K562 (cell line): ENCODE measurements around the gene TRA2B. TPM values are rescaled to one million over a fixed set of nuclear protein-coding genes. Genes with fewer than 3 reads are reported as not detected.

Experiments used
- ATAC-seq: fragments of 200-7000 bp; cut with Tn5 transposase; 3 replicates; pipeline ENCODE4 v1.9.1; 2020; ENCODE audit warnings: moderate library complexity
- BruUV-seq: library from RNA; stranded (reverse); fragments of 400-500 nt; replicated peaks from 2 replicates; lab custom pipeline; 2021; lab: Mats Ljungman, UMichigan
- CTCF ChIA-PET: fragments of 300-600 bp; formaldehyde crosslinking; extraction: SDS; loops from one replicate; lab custom pipeline; 2021; ENCODE audit warnings: low intra/inter-chr PET ratio; lab: Yijun Ruan, JAX
- POLR2A ChIA-PET: fragments of 300-600, 350-650 bp; sonication (Branson Sonifier 250); formaldehyde crosslinking; extraction: SDS; loops from one replicate; lab custom pipeline; 2021; ENCODE audit warnings: antibody characterized with exemption, inconsistent platforms; lab: Yijun Ruan, JAX
- DNase-seq, 4 experiments: peaks; one replicate each; pipeline versions ENCODE4 v3.0.0 to v3.0.0-alpha.2; 2011 to 2018; ENCODE audit warnings: low spot score in 3 of 4, mixed read lengths in 3 of 4; ENCODE audit errors: extremely low read depth in 1 of 4
- FAIRE-seq: peaks from 2 replicates; lab custom pipeline; 2011; peaks lifted over from hg19 to GRCh38; lab: Jason Lieb, UNC
- H2AFZ ChIP-seq: 2 replicates; pipeline ENCODE4 v1.6.0; 2011; ENCODE audit warnings: low read depth, low read length, control low read depth, inconsistent platforms
- H3K27ac ChIP-seq: fragments of 200-600 bp; 3 replicates; pipeline ENCODE4 v1.8.0; 2011; ENCODE audit warnings: low read depth, mild to moderate bottlenecking, control low read depth, inconsistent platforms, low read length, moderate library complexity, mixed read lengths; ENCODE audit errors: extremely low read depth
- H3K27me3 ChIP-seq, 2 experiments: fragments of 300-600 bp in 1 of 2; 2 replicates in 1 of 2; 3 replicates in 1 of 2; pipeline versions ENCODE4 v1.6.0 to v1.8.0; 2011; ENCODE audit warnings: inconsistent platforms in 2 of 2, low read length in 2 of 2, mild to moderate bottlenecking in 1 of 2, mixed read lengths in 1 of 2, moderate library complexity in 1 of 2; ENCODE audit not compliant: control insufficient read depth in 2 of 2, insufficient read depth in 2 of 2
- H3K36me3 ChIP-seq: fragments of 300-600 bp; 3 replicates; pipeline ENCODE4 v1.8.0; 2011; ENCODE audit warnings: mild to moderate bottlenecking, low read length, inconsistent platforms; ENCODE audit not compliant: control insufficient read depth, insufficient read depth
- H3K4me1 ChIP-seq, 2 experiments: fragments of 200-600 bp in 1 of 2; replicated peaks in 1 of 2; 2 replicates in 1 of 2; 3 replicates in 1 of 2; pipeline versions ENCODE4 v1.5.1 to v1.8.0; 2011; ENCODE audit warnings: inconsistent platforms in 2 of 2, low read length in 2 of 2, mild to moderate bottlenecking in 1 of 2, mixed read lengths in 1 of 2, moderate library complexity in 1 of 2; ENCODE audit not compliant: control insufficient read depth in 2 of 2, insufficient read depth in 2 of 2
- H3K4me2 ChIP-seq: 2 replicates; pipeline ENCODE4 v1.6.1; 2011; ENCODE audit warnings: low read length, control low read depth, inconsistent platforms, mixed read lengths; ENCODE audit not compliant: insufficient read depth
- H3K4me3 ChIP-seq: fragments of 200-600 bp; sonication (generic), shearing (Covaris generic); 2 replicates; pipeline ENCODE4 v1.5.1; 2016; ENCODE audit warnings: control low read depth, inconsistent platforms
- H3K79me2 ChIP-seq: fragments of 200-600 bp; 3 replicates; pipeline ENCODE4 v1.8.0; 2011; ENCODE audit warnings: low read length, inconsistent platforms; ENCODE audit not compliant: control insufficient read depth, insufficient read depth
- H3K9ac ChIP-seq, 2 experiments: 2 replicates each; pipeline versions ENCODE4 v1.6.0 to v1.6.1; 2011; ENCODE audit warnings: low read depth in 2 of 2, low read length in 2 of 2, control low read depth in 1 of 2, inconsistent platforms in 1 of 2, mild to moderate bottlenecking in 1 of 2, mixed read lengths in 1 of 2; ENCODE audit not compliant: insufficient read depth in 1 of 2
- H3K9me1 ChIP-seq: one replicate; pipeline ENCODE4 v1.6.0; 2011; ENCODE audit warnings: inconsistent platforms, mild to moderate bottlenecking, low read length, moderate library complexity; ENCODE audit not compliant: control insufficient read depth, insufficient read depth
- H3K9me3 ChIP-seq: replicated peaks from 2 replicates; pipeline ENCODE4 v1.5.1; 2011; ENCODE audit warnings: low read depth, low read length, inconsistent platforms; ENCODE audit not compliant: control insufficient read depth, insufficient read depth
- H4K20me1 ChIP-seq: replicated peaks from 2 replicates; pipeline ENCODE4 v1.6.1; 2011; ENCODE audit warnings: low read length, inconsistent platforms, mixed read lengths; ENCODE audit not compliant: control insufficient read depth, insufficient read depth
- ATF1 ChIP-seq, 2 experiments: fragments of 450-650 bp in 1 of 2; IDR thresholded peaks; 2 replicates each; pipeline ENCODE4 v1.6.1; 2016; ENCODE audit warnings: missing compliant biosample characterization in 1 of 2, missing genetic modification characterization in 1 of 2
- CBFA2T2 ChIP-seq: fragments of 450-650 bp; conservative IDR thresholded peaks from 2 replicates; pipeline ENCODE4 v1.6.1; 2017; ENCODE audit warnings: mild to moderate bottlenecking
- CCNT2 ChIP-seq: IDR thresholded peaks from 2 replicates; pipeline ENCODE4 v1.6.1; 2011; ENCODE audit warnings: borderline replicate concordance, low read depth, mild to moderate bottlenecking, moderate library complexity, mixed read lengths, low read length; ENCODE audit not compliant: insufficient read length; ENCODE audit errors: extremely low read depth
- CREM ChIP-seq: IDR thresholded peaks from 2 replicates; pipeline ENCODE4 v1.6.1; 2014; ENCODE audit warnings: antibody characterized with exemption, low read depth
- ERF ChIP-seq: fragments of 450-650 bp; formaldehyde crosslinking; IDR thresholded peaks from 2 replicates; pipeline ENCODE4 v1.4.0; 2020; ENCODE audit warnings: mild to moderate bottlenecking, mixed read lengths
- MAFK ChIP-seq: IDR thresholded peaks from 2 replicates; pipeline ENCODE4 v1.6.1; 2011; ENCODE audit warnings: low read length, improper control_type of control experiment
- MTA1 ChIP-seq: fragments of 450-650 bp; IDR thresholded peaks from 2 replicates; pipeline ENCODE4 v1.6.1; 2017; ENCODE audit warnings: borderline replicate concordance
- NCOA1 ChIP-seq: fragments of 450-650 bp; IDR thresholded peaks from 2 replicates; pipeline ENCODE4 v1.6.1; 2016; ENCODE audit warnings: low read depth
- POLR2B ChIP-seq: fragments of 450-650 bp; IDR thresholded peaks from 2 replicates; pipeline ENCODE4 v1.6.1; 2018; ENCODE audit warnings: low read depth; ENCODE audit not compliant: partially characterized antibody
- SMARCC2 ChIP-seq: fragments of 450-650 bp; IDR thresholded peaks from 2 replicates; pipeline ENCODE4 v1.6.1; 2017; ENCODE audit warnings: antibody characterized with exemption, moderate library complexity, mild to moderate bottlenecking, low read depth
- SMARCE1 ChIP-seq: fragments of 450-650 bp; IDR thresholded peaks from 2 replicates; pipeline ENCODE4 v1.7.1; 2016; ENCODE audit warnings: mild to moderate bottlenecking
- SMC3 ChIP-seq: conservative IDR thresholded peaks from 2 replicates; pipeline ENCODE4 v1.6.1; 2011; ENCODE audit warnings: low read depth, low read length, improper control_type of control experiment; ENCODE audit not compliant: insufficient read depth
- TAL1 ChIP-seq: fragments of 450-650 bp; IDR thresholded peaks from 2 replicates; pipeline ENCODE4 v1.6.1; 2016; ENCODE audit warnings: mild to moderate bottlenecking
- TBL1XR1 ChIP-seq, 2 experiments: IDR thresholded peaks; 2 replicates each; pipeline ENCODE4 v1.6.1; 2012; ENCODE audit warnings: improper control_type of control experiment in 2 of 2, low read length in 2 of 2, mild to moderate bottlenecking in 1 of 2
- YY1 ChIP-seq, 3 experiments: IDR thresholded peaks; 2 replicates each; pipeline ENCODE4 v1.6.1; 2011; ENCODE audit warnings: low read length in 2 of 3, mild to moderate bottlenecking in 2 of 3, moderate library complexity in 2 of 3, borderline replicate concordance in 1 of 3, control low read depth in 1 of 3, low read depth in 1 of 3; ENCODE audit not compliant: insufficient read depth in 3 of 3, insufficient replicate concordance in 2 of 3, control insufficient read depth in 1 of 3, insufficient read length in 1 of 3; ENCODE audit errors: extremely low read depth in 1 of 3
- ZNF197 ChIP-seq: fragments of 200-800 bp; sonication (Bioruptor generic); IDR thresholded peaks from 2 replicates; pipeline ENCODE4 v1.6.1; 2016; ENCODE audit warnings: low read depth, missing genetic modification characterization, missing compliant biosample characterization
- ZNF589 ChIP-seq: fragments of 200-800 bp; sonication (Bioruptor generic); IDR thresholded peaks from 2 replicates; pipeline ENCODE4 v1.6.1; 2016; ENCODE audit warnings: low read depth, missing genetic modification characterization, missing compliant biosample characterization
- ZNF79 ChIP-seq: fragments of 250-450 bp; sonication (Bioruptor Pico); IDR thresholded peaks from 2 replicates; pipeline ENCODE4 v1.4.0; 2020; ENCODE audit warnings: low read depth, mild to moderate bottlenecking, moderate library complexity
- WGBS: fragments of 100-300 bp; shearing (Covaris generic); methylation state at CpG from one replicate; pipeline ENCODE4 v1.1.6; 2016; ENCODE audit warnings: low coverage, mixed read lengths; ENCODE audit not compliant: insufficient coverage; ENCODE audit errors: missing lambda C conversion rate; 5-methylcytosine and 5-hydroxymethylcytosine counted together
- in situ Hi-C: fragments of 300-500 bp; cut with MboI; formaldehyde crosslinking; loops from 4 replicates; pipeline ENCODE4 v1.15.0; 2018; ENCODE audit warnings: inconsistent platforms, mixed read lengths
- intact Hi-C: fragments of 100-400 bp; cut with micrococcal nuclease; formaldehyde crosslinking; loops from 2 replicates; pipeline ENCODE4 v1.14.2; 2022
- polyA plus RNA-seq, 8 experiments: library from polyadenylated mRNA; depleted of rRNA in 4 of 8; stranded (reverse) in 5 of 8; unstranded in 3 of 8; fragments of >200 nt; fragmentation: Nextera tagmentation in 2 of 8; fragmentation: Illumina TruSeq in 1 of 8; extraction: Ambion mirVana in 2 of 8; extraction: Trizol in 1 of 8; gene quantifications; 2 replicates each; pipeline versions ENCODE4 v1.2.1 to v1.2.3, GENCODE V29; 2011 to 2014; ENCODE audit warnings: inconsistent platforms in 1 of 8, missing spikeins in 1 of 8
- total RNA-seq, 7 experiments: library from RNA; depleted of rRNA in 6 of 7; stranded (reverse); fragments of >200 nt in 6 of 7; fragmentation: Illumina TruSeq in 2 of 7; extraction: Trizol in 2 of 7; gene quantifications; 2 replicates each; pipeline versions ENCODE4 v1.2.1 to v1.2.3, GENCODE V29; 2011 to 2021; ENCODE audit warnings: low replicate concordance in 1 of 7
- TF ChIP-seq, protein P1 (sequence below): fragments of 450-650 bp; IDR thresholded peaks from 2 replicates; pipeline ENCODE4 v1.6.1; 2016; ENCODE audit warnings: missing biosample characterization, missing genetic modification characterization
- TF ChIP-seq, protein P2 (sequence below): fragments of 250-450 bp; sonication (Bioruptor Pico); IDR thresholded peaks from 2 replicates; pipeline ENCODE4 v1.8.0; 2021; ENCODE audit warnings: borderline replicate concordance, mild to moderate bottlenecking, moderate library complexity; ENCODE audit not compliant: poor library complexity, severe bottlenecking

Gene TRA2B
- total and polyA plus RNA-seq, 9 of the 15 experiments (the other 6 are each of a cell fraction or from before 2014, with no cell fraction given): 105 to 411 (median 278) TPM

GRCh38 chr3:185976977-185977678 is 39.3 kb upstream of the TRA2B start:
- Histone ChIP-seq H3K27me3 (no peaks in the 10 kb centered on the region), H3K79me2 (no peaks in the 10 kb centered on the region), H3K36me3 (no peaks in the 10 kb centered on the region), H2AFZ (peak overlapping the region; percentile 67), H3K4me3 (no peak overlapping the region), H3K27ac (no peak overlapping the region; the same call in 2 of the 3 replicates), H3K4me2 (peak overlapping the region; percentile 54), H3K9ac (no peak overlapping the region), H3K4me1 (peaks cover 0 to 13% of the 10 kb centered on the region in 2 experiments; a peak in 3 of 5 replicates), H3K9me3 (no peaks in the 10 kb centered on the region), H3K9me1 (no peaks in the 10 kb centered on the region), H4K20me1 (peaks cover 5% of the 10 kb centered on the region; the same call in 1 of the 2 replicates)
- in situ Hi-C loops: no loop called here
- no TSS peak for BruUV-seq
- 3% methylated on average over 6 of the region's 6 CpGs for WGBS
- POLR2A ChIA-PET: no interaction called here
- DNase-seq (peak; percentile 72 to 83 (median 74)), FAIRE-seq (peak; percentile 89), ATAC-seq (peak; percentile 97)
- CTCF ChIA-PET: interaction anchor here (0.7 to 1.9 kb wide), 4 partner anchors 265 to 1514 kb away, joined by 3 to 9 read pairs (median 6); no protein-coding TSS in a partner anchor
- intact Hi-C loops: loop anchor here (1.0 to 5.0 kb wide), 3 partner anchors 34 to 315 kb away; no protein-coding TSS in a partner anchor
- TF ChIP-seq ZNF79: no peak
- peak; percentile 95 for TF ChIP-seq CBFA2T2
- TF ChIP-seq, protein P1, sequence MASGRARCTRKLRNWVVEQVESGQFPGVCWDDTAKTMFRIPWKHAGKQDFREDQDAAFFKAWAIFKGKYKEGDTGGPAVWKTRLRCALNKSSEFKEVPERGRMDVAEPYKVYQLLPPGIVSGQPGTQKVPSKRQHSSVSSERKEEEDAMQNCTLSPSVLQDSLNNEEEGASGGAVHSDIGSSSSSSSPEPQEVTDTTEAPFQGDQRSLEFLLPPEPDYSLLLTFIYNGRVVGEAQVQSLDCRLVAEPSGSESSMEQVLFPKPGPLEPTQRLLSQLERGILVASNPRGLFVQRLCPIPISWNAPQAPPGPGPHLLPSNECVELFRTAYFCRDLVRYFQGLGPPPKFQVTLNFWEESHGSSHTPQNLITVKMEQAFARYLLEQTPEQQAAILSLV (tag): no peak
- TF ChIP-seq ATF1 (CRISPR knock-in tag; IDR thresholded peaks at IDR 0.05): no peak
- peak; percentile 27; the same call in 1 of the 2 replicates for TF ChIP-seq ATF1 (tag; IDR thresholded peaks at IDR 0.05)
- TF ChIP-seq ERF: 0 out of 2 replicates have a peak, but pooled peaks have one; percentile 35
- TF ChIP-seq CCNT2: peak; percentile 51
- no peak for TF ChIP-seq ZNF197 (CRISPR knock-in tag)
- peak; percentile 96 for TF ChIP-seq TAL1
- peak; percentile 79 for TF ChIP-seq SMC3
- TF ChIP-seq MTA1: peak; percentile 78
- TF ChIP-seq ZNF589: peak; percentile 81
- TF ChIP-seq, protein P2, sequence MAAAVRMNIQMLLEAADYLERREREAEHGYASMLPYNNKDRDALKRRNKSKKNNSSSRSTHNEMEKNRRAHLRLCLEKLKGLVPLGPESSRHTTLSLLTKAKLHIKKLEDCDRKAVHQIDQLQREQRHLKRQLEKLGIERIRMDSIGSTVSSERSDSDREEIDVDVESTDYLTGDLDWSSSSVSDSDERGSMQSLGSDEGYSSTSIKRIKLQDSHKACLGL (CRISPR knock-in tag): no peak
- peak; percentile 74 for TF ChIP-seq NCOA1
- TF ChIP-seq YY1 (IDR thresholded peaks at IDR 0.05; ENCODE audit: borderline replicate concordance in 1 of 3, control insufficient read depth in 1 of 3, extremely low read depth in 1 of 3, insufficient read depth in 3 of 3, insufficient read length in 1 of 3, insufficient replicate concordance in 2 of 3, low read depth in 1 of 3, low read length in 2 of 3): peak in 1 of 3 experiments; percentile 22
- TF ChIP-seq CREM: peak; percentile 41; the same call in 1 of the 2 replicates
- peak; percentile 74 for TF ChIP-seq SMARCC2
- no peak for TF ChIP-seq POLR2B
- peak; percentile 96 for TF ChIP-seq SMARCE1
- TF ChIP-seq MAFK: no peak
- peak in 1 of 2 experiments; percentile 55; a peak in 1 of 4 replicates for TF ChIP-seq TBL1XR1 (IDR thresholded peaks at IDR 0.05; ENCODE audit: low read length in 2 of 2)
